GM10266 (cell line): ENCODE results near the gene RNF41.

Source experiments
- DNase-seq: peaks from one replicate; pipeline ENCODE4 v3.0.0; 2012; ENCODE audit errors: extremely low spot score
- TF ChIP-seq, protein P1 (sequence below): IDR thresholded peaks from 2 replicates; pipeline ENCODE4 v1.5.1; 2012; ENCODE audit warnings: mild to moderate bottlenecking, low read depth; ENCODE audit not compliant: control insufficient read depth, insufficient read depth; ENCODE audit errors: missing control alignments

RNF41 gene

DNA sequence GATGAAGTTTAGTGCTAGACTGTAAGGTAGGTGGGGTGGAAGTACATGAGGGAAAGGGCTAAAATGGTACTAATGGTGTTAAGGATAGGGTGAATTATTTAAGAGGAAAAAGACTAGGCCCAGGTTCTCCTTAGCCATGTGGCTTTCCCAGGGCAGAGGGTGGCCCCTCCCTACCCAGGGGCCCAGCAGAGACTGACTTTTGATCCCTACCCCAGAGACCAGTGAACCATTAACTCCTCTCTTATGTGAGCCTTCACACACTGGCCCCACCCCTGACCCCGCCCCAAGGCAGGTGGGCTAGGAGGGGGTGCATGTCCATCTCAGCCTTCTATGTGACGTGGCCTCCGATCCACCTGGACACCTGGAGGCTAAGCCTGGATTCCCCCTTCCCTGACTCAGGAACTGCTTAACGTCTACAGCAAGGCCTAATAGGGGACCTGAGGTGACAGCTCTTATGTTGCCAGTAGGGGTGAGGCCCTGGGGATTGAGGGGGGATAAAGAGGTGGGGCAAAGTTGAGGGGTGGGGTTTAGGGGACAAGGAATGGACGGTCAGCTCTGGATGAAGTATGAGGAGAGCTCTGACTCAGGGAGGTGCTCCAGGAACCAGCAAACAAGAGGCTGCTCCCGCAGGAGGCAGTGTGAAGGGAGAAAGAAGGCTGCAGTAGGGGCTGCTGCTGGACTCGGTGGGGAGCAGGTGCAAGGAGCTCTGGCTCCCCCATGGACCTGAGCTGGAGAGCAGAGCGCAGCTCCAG lies 8.9 kb upstream of the RNF41 start:
- DNase-seq, result peak; percentile 7
- TF ChIP-seq, protein P1, sequence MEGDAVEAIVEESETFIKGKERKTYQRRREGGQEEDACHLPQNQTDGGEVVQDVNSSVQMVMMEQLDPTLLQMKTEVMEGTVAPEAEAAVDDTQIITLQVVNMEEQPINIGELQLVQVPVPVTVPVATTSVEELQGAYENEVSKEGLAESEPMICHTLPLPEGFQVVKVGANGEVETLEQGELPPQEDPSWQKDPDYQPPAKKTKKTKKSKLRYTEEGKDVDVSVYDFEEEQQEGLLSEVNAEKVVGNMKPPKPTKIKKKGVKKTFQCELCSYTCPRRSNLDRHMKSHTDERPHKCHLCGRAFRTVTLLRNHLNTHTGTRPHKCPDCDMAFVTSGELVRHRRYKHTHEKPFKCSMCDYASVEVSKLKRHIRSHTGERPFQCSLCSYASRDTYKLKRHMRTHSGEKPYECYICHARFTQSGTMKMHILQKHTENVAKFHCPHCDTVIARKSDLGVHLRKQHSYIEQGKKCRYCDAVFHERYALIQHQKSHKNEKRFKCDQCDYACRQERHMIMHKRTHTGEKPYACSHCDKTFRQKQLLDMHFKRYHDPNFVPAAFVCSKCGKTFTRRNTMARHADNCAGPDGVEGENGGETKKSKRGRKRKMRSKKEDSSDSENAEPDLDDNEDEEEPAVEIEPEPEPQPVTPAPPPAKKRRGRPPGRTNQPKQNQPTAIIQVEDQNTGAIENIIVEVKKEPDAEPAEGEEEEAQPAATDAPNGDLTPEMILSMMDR, result no peak

DNA sequence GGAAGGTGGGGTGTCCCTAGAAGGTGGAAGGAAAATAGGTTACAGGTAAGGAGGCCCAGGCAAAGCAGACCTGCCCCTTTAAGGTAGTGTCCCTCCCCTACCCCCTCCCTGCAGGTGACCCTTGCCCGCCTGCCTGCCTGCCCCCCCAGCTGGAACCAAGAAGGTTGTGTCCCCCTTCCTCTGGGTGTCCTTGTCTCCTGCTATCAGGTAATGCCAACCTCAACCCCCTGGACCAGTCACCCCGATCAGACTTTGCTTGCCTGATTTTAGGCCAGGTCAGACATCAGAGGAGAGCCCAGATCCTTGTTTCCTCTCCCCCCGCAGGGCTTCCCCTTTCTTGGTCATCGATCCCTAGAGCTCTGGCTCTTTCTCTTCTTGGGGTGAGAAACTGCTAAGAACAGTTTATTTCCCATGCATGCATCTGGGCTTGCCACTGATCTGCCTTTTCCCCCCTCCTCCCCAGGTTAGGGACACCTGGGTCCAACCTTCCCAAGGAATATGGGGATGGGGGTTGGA lies 8.3 kb upstream of the RNF41 start, which contains the start of gene SLC39A5:
Gene SLC39A5, plus strand, starts transcription at position 136 of the 516 bp plus-strand sequence. CDS start 1,224 bp downstream, outside the sequence.
- TF ChIP-seq, protein P1, result no peak
- peak; percentile 10 for DNase-seq

DNA sequence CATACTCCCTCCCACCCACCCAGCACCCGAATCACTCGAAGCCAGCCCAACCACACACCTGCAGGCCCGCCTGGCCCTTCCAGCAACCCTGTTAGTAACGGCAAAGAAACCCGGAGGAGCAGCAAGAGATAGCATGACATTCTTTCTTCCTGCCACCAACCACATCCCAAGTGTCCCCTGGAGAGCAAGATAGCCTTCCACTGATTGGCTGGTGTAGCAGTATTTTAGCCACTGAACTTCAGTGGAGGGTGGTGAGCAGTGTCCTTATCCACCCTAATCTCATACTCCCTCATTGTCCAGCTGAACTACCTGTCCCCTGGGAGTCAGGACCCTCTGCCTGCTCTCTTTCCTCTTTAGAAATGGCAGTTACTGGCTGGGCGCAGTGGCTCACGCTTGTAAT lies 7.4 kb upstream of the RNF41 start:
- TF ChIP-seq, protein P1, result no peak
- DNase-seq, result no peak

DNA sequence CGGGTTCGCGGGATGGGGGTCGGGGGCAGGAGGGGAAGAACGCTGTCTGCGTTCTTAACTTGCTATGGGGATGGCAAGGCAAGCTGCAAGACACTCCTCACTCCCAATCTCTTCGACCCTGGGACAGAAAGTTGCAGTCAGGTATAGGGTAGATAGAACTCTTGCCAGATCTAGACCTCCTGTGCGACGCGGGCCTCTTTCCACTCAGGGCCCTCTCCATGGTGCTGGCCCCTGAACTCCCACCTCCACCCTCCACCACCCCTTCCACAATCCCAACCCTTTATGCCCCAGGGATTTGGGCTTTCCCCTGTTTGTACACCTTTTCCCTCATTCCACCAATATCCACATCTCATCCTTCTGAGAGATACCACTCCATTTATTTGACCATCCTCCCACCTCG lies 3.2 kb upstream of the RNF41 start:
- DNase-seq, result no peak
- TF ChIP-seq, protein P1, result no peak

DNA sequence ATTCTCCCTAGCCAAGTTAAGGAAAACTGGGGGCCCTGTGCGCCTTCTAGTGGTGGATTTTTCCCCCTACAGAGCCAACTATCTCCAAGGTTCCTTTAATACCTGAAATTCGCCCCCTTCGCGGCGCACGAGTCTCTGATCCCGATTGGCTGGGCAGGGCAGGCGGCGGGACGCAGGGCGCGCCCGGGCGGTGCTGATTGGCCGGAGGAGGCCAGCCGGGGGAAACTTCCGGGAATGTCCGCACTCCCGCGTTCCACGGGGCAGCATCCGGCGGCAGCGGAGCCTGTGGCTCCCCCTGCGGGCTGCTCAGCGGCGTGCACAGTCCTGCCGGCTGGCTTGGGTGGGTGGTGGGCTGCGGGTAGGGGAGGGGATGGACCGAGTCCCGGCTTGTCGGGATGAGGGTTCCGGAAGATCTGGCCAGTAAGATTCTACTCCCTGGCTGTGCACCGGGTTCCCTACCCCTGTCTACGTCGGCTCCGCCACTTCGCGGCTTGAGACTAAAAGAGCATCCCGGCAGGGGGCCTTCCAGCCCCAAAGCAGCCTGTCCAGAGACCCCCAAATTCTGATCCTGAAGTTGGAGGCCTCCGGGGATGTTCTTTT lies 2.5 kb upstream of the RNF41 start, which contains the start of gene NABP2:
Gene NABP2, plus strand, starts transcription at position 241 of the 600 bp plus-strand sequence. CDS start 515 bp downstream, outside the sequence.
- peak; percentile 98 for DNase-seq
- TF ChIP-seq, protein P1, result peak; percentile 85

DNA sequence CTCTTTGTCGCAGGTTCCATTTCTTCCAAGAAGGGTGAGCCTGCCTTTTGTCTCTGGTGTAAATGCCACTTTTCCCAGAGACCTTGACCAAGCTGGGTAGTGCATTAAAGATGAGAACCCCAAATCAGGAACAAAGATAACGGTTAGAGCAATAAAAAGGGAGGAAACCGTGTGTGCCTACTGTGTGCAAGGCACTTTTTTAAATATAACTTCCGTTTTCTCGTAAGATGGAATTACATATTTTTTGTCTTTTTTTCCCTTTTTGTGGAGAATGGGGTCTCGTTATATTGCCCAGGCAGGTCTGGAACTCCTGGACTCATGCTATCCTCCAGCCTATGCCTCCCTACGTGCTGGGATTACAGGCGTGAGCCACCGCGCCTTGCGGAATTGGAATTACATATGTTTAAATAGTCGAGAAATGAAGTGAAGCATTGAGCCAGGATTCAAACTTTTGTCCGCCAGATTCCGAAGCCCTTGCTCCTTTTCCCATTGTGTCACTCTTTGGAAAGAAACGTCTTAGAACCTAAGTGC lies 1.9 kb upstream of the RNF41 start:
- no peak for DNase-seq
- TF ChIP-seq, protein P1, result no peak

DNA sequence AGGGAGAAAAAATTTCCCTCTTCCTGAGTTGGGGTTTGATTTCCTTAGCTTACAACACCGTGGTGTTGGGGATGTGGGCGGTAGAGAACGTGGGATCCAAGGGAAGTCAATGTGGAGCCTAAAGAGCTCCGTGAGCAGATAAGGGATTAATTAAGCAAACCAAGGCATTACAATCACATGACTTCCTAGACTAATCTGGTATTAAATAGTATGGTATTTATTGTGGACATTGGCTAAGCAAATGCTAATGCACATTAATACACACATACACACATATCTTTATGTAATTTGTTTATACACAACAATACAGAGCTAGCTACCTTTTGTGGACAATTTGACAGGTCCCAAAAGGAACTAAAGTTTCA lies 791 bp upstream of the RNF41 start:
- TF ChIP-seq, protein P1, result no peak
- DNase-seq, result no peak
